Neural cell (in vitro differentiated cells): ENCODE measurements around the gene ESPNL.

Source experiments
- CTCF ChIP-seq: fragments of 450-650 bp; IDR thresholded peaks from 2 replicates; pipeline ENCODE4 v1.5.1; 2014; ENCODE audit warnings: antibody characterized with exemption, mild to moderate bottlenecking, moderate library complexity; ENCODE audit not compliant: poor library complexity, severe bottlenecking
- EP300 ChIP-seq: fragments of 450-650 bp; conservative IDR thresholded peaks from 2 replicates; pipeline ENCODE4 v1.6.1; 2014; ENCODE audit warnings: antibody characterized with exemption, mild to moderate bottlenecking, moderate library complexity; ENCODE audit not compliant: poor library complexity, severe bottlenecking
- POLR2AphosphoS5 ChIP-seq: IDR thresholded peaks from 2 replicates; pipeline ENCODE4 v1.6.1; 2012
- REST ChIP-seq: IDR thresholded peaks from 2 replicates; pipeline ENCODE4 v1.6.1; 2012; ENCODE audit warnings: borderline replicate concordance
- TAF1 ChIP-seq: IDR thresholded peaks from 2 replicates; pipeline ENCODE4 v1.6.1; 2012; ENCODE audit warnings: low read depth

DNA sequence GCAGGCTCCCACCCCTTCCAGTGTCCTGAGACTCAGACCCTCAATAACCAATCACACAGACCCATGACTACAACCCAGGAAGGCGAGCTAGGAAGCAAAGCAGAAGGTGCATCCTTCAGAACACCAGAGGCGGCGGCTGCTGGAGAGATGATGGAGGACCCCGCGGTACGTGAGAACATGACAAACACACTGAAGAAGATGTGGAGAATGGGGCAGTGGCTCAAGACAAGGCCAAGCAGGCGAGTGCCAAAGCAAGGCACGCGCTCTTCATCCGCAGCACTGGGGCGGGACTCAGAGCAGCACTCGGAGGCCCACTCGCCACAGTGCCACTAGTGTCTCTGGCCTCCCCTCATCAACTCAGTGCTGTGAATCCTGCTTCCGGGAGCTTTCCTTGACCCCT, 72.3 kb downstream of the ESPNL start:
- TF ChIP-seq CTCF (no peak), TAF1 (no peak), POLR2AphosphoS5 (no peak), REST (no peak), EP300 (no peak)
